Putamen (tissue), 1 donor: ENCODE measurements around the gene UBL5.

Experiments
- DNase-seq: peaks from one replicate; pipeline ENCODE4 v3.0.0-alpha.2; 2016; ENCODE audit warnings: low spot score

UBL5 gene

DNA sequence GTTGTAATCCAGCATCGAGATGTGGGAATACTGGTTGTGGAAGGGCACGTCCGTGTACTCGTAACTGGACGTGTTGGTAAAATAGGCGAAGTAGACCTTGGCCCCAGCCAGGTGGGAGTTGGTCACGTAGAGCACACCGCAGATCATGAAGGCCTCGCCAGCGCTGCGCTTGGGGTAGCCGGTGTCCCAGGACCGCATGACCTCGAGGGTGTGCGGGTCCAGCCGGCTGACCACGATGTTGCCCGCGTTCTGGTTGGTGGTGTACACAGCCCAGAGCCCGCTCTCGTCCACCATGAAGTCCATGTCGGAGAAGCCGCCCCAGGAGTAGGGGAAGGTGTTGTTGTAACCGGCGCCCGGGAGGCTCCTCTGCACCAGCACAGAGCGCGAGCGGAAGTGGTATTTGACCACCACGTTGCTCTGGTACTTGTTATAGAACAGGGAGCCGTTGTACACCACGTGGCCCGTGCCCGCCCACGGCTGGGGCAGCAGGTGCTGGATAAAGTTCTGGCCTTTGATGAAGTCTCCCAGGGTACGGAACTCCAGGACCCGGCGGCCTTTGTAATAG is 26.6 kb downstream of the UBL5 start:
- DNase-seq: no peak

- no peak for DNase-seq
Measured at GRCh38 chr19:9856609-9857008, 28.9 kb downstream of the UBL5 start.

DNA sequence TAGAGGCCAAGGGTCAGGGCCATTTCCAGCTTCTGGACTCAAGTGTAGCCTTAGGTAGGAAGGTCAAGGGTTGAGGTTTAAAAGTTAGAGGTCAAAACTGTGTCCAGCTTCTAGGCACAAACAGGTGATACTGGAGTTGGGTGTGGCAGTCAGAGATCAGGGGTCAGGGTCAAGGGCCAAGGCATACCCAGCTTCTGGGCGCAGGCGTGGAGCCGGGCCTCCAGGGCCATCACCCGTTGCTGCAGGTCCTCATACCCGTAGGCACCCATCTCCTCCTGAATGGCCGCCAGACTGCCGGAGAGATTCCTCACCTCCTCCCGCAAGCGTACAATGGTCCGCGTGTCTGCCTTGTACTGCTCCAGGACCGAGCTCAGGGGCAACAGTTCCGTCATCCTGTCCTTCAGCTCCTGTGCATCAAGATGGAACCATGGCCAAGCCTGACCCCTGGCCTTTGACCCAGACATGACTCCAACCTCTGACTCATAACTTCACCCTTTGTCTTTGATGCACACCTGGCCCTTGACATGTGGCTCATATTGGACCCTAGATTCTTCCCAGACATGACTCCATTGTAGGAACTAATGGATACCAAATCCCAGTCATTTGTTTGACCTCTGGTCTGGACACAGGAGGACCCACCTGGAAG is 29.5 kb downstream of the UBL5 start:
- DNase-seq: no peak

- no peak for DNase-seq
Measured at GRCh38 chr19:9857920-9858746, 30.4 kb downstream of the UBL5 start.

DNA sequence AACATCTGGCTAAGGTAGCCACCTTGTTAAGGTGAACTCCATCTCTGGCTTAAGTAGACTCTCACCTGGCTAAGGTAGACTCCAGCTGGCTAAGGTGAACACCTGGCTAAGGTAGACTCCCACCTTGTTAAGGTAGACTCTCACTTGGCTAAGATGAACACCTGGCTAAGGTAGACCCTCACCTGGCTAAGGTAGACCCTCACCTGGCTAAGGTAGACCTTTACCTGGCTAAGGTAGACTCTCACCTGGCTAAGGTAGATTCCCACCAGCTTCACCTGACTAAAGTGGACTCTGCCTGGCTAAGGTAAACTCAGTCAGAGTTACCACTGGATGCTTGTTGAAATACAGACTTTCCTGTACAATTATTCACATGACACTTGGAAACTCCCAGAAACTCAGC is 31.0 kb downstream of the UBL5 start:
- DNase-seq: no peak

- DNase-seq: no peak
Measured at GRCh38 chr19:9860407-9860806, 32.7 kb downstream of the UBL5 start.

GRCh38 chr19:9861503-9861902 is 33.8 kb downstream of the UBL5 start:
- DNase-seq: no peak

GRCh38 chr19:9862938-9863337 is 35.2 kb downstream of the UBL5 start:
- no peak for DNase-seq

GRCh38 chr19:9863759-9864158 is 36.0 kb downstream of the UBL5 start:
- DNase-seq: no peak

DNA sequence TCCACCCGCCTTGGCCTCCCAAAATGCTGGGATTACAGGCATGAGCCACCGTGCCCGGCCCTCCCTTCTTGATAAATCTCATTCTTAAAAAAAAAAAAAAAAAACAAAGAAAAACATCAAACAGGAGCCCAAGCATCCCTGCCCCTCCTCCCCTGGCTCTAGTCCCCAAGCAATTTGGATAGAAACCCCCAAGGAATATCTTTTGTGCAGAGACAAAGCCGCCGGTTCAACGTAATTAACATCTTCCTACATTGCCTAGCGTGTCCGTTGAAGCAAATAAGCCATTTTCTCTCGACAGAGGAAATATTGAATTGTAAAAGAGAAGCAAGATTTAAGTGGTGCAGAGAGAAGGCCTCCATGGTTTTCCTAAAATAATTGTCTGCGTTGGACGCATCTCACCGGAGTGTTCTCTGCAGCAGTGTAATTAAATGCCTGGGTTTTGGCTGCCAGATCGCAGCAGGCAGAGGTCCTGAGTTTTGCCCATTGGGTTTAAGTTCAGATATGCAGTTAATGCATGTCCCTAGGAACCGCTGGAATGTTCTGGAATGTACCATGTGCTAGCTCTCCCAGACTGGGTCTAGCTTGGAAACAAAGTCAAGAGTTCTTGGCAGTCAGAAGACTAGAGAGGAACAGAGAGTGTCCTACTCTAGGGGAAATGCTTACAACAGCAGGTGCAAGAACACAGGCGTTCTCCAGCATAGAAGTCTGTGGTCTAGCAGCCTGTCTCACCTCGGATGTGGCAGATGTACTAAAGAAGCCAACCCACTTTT is 38.2 kb downstream of the UBL5 start:
- DNase-seq: no peak

GRCh38 chr19:9868983-9869617 is 41.4 kb downstream of the UBL5 start:
- DNase-seq: no peak

- no peak for DNase-seq
Measured at GRCh38 chr19:9871626-9872338, 44.1 kb downstream of the UBL5 start.

GRCh38 chr19:9872618-9873242 is 45.0 kb downstream of the UBL5 start:
- no peak for DNase-seq

DNA sequence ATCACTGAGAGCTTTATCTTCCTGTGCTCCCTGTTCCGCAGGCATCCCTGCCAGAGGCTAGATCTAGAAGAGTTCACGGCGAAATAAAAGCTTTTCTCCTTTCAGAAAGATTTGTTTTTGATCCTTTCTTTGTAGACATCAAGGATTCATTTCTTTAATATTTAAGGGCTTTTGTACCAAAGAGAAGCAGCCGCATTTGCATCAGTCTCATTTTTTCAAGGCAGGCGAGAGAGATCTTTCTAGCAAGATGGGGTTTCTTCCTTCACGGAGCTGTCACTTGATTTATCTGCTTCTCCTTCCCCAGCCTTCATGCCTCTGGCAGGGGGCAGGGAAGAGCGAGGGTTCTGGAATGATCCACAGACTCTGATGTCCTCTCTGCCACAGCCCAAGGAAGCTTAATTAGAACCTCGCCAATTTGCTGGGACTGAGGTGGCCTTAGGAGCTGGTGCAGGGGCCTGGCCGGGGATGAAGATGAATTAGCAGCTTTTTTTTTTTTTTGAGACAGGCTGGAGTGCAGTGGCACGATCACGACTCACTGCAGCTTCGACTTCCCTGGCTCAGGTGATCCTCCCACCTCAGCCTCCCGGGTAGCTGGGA is 47.4 kb downstream of the UBL5 start:
- DNase-seq: no peak

DNA sequence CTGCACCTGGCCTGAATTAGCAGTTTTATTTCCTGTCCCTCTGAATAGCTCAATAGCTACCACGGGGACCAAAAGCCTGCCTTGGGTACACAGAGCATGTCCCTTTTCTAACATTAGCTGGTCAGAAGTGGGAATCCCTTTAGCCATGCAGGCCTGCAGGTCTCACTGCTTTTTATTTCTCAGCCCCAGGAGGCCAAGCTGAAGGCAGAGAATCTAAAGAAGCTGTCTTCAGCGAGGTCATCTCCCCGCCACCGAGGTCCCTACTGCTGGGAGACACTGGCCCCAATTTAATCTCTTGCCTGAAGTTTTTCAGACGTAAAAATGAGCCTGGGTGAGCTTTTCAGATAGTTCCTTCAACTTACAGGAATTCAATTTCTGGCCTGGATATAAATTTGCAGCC is 48.1 kb downstream of the UBL5 start:
- no peak for DNase-seq

- no peak for DNase-seq
Measured at GRCh38 chr19:9877780-9878510, 50.2 kb downstream of the UBL5 start.

GRCh38 chr19:9878511-9879196 is 50.9 kb downstream of the UBL5 start:
- no peak for DNase-seq
